GM23338 (cell line): ENCODE measurements around the gene RHOH. TPM values are rescaled to one million over a fixed set of nuclear protein-coding genes. Genes with fewer than 3 reads are reported as not detected.

ENCODE experiments used
- ATAC-seq: fragments of 200-7000 bp; cut with Tn5 transposase; 3 replicates; pipeline ENCODE4 v1.9.1; 2020
- DNase-seq: peaks from one replicate; pipeline ENCODE4 v3.0.0-alpha.2; 2015; ENCODE audit warnings: low spot score
- H2AFZ ChIP-seq: fragments of 200-600 bp; sonication (generic); 2 replicates; pipeline ENCODE4 v1.8.0; 2016; ENCODE audit warnings: antibody characterized with exemption, mild to moderate bottlenecking, moderate library complexity
- H3F3A ChIP-seq: fragments of 200-600 bp; sonication (generic); replicated peaks from 2 replicates; pipeline ENCODE4 v1.8.0; 2017; ENCODE audit warnings: antibody characterized with exemption, mixed run types, low read depth
- H3K27ac ChIP-seq: fragments of 200-600 bp; sonication (generic); 2 replicates; pipeline ENCODE4 v1.6.1; 2016; ENCODE audit warnings: low read depth
- H3K27me3 ChIP-seq: fragments of 200-600 bp; sonication (generic); 2 replicates; pipeline ENCODE4 v1.8.0; 2016; ENCODE audit warnings: mild to moderate bottlenecking, mixed run types, moderate library complexity; ENCODE audit not compliant: insufficient read depth
- H3K36me3 ChIP-seq: fragments of 200-600 bp; sonication (generic); 2 replicates; pipeline ENCODE4 v1.8.0; 2016; ENCODE audit warnings: mild to moderate bottlenecking; ENCODE audit not compliant: insufficient read depth
- H3K4me1 ChIP-seq: fragments of 200-600 bp; sonication (generic); 2 replicates; pipeline ENCODE4 v1.8.0; 2016; ENCODE audit warnings: mild to moderate bottlenecking, moderate library complexity; ENCODE audit not compliant: insufficient read depth
- H3K4me2 ChIP-seq: fragments of 200-600 bp; sonication (generic); 2 replicates; pipeline ENCODE4 v1.7.1; 2017; ENCODE audit warnings: mixed run types
- H3K4me3 ChIP-seq: fragments of 200-600 bp; sonication (generic); 2 replicates; pipeline ENCODE4 v1.6.1; 2016; ENCODE audit warnings: mixed run types
- H3K79me2 ChIP-seq: fragments of 200-600 bp; sonication (generic); replicated peaks from 2 replicates; pipeline ENCODE4 v1.8.0; 2017; ENCODE audit warnings: mild to moderate bottlenecking; ENCODE audit not compliant: insufficient read depth
- H3K9me2 ChIP-seq: fragments of 200-600 bp; sonication (generic); 2 replicates; pipeline ENCODE4 v1.8.0; 2017; ENCODE audit not compliant: insufficient read depth
- H4K20me1 ChIP-seq: fragments of 200-600 bp; sonication (generic); replicated peaks from 2 replicates; pipeline ENCODE4 v1.8.0; 2017; ENCODE audit warnings: mild to moderate bottlenecking; ENCODE audit not compliant: insufficient read depth
- H3K27ac Mint-ChIP-seq: 2 replicates; pipeline ENCODE4 v1.8.0; 2020; ENCODE audit warnings: inconsistent platforms, mild to moderate bottlenecking, moderate library complexity, mixed read lengths
- H3K27me3 Mint-ChIP-seq: 3 replicates; pipeline ENCODE4 v1.8.0; 2022; ENCODE audit warnings: low read depth, mild to moderate bottlenecking, moderate library complexity, mixed read lengths, inconsistent platforms; ENCODE audit not compliant: insufficient read depth, poor library complexity
- H3K36me3 Mint-ChIP-seq: 3 replicates; pipeline ENCODE4 v1.8.0; 2021; ENCODE audit warnings: low read depth, mild to moderate bottlenecking, inconsistent platforms, moderate library complexity, mixed read lengths
- H3K4me1 Mint-ChIP-seq: 3 replicates; pipeline ENCODE4 v1.8.0; 2020; ENCODE audit warnings: mild to moderate bottlenecking, inconsistent platforms, mixed read lengths
- H3K4me3 Mint-ChIP-seq: 3 replicates; pipeline ENCODE4 v1.8.0; 2021; ENCODE audit warnings: moderate library complexity, mild to moderate bottlenecking, inconsistent platforms, mixed read lengths
- H3K9me3 Mint-ChIP-seq: 3 replicates; pipeline ENCODE4 v1.8.0; 2020; ENCODE audit warnings: moderate library complexity, mild to moderate bottlenecking, inconsistent platforms, mixed read lengths
- REST ChIP-seq: IDR thresholded peaks from one replicate; pipeline ENCODE4 v1.6.1; 2018; ENCODE audit warnings: antibody characterized with exemption; ENCODE audit not compliant: unreplicated experiment
- STAT1 ChIP-seq: IDR thresholded peaks from one replicate; pipeline ENCODE4 v1.6.1; 2016; ENCODE audit warnings: antibody characterized with exemption; ENCODE audit not compliant: unreplicated experiment
- ZNF331 ChIP-seq: fragments of 250-450 bp; sonication (Bioruptor Pico); IDR thresholded peaks from 2 replicates; pipeline ENCODE4 v1.5.0; 2020; ENCODE audit warnings: low read depth, mild to moderate bottlenecking, moderate library complexity
- polyA plus RNA-seq: library from polyadenylated mRNA; unstranded; fragments of >200 nt; fragmentation: Nextera tagmentation; extraction: Ambion mirVana; gene quantifications from 2 replicates; pipeline ENCODE4 v1.2.1, GENCODE V29; 2016
- total RNA-seq: library from RNA; depleted of rRNA; stranded (reverse); fragments of >200 nt; shearing (Covaris generic); gene quantifications from 2 replicates; pipeline ENCODE4 v1.2.3, GENCODE V29; 2014
- TF ChIP-seq, protein P1 (sequence below): fragments of 250-450 bp; sonication (Bioruptor Pico); IDR thresholded peaks from 2 replicates; pipeline ENCODE4 v1.5.0; 2020; ENCODE audit warnings: mild to moderate bottlenecking, moderate library complexity

Gene RHOH
- total and polyA plus RNA-seq, 2 experiments from 2014 or later: 2.2 to 3.7 TPM

GRCh38 chr4:40269133-40269532, 72.3 kb downstream of the RHOH start (continued):
- TF ChIP-seq, protein P1, sequence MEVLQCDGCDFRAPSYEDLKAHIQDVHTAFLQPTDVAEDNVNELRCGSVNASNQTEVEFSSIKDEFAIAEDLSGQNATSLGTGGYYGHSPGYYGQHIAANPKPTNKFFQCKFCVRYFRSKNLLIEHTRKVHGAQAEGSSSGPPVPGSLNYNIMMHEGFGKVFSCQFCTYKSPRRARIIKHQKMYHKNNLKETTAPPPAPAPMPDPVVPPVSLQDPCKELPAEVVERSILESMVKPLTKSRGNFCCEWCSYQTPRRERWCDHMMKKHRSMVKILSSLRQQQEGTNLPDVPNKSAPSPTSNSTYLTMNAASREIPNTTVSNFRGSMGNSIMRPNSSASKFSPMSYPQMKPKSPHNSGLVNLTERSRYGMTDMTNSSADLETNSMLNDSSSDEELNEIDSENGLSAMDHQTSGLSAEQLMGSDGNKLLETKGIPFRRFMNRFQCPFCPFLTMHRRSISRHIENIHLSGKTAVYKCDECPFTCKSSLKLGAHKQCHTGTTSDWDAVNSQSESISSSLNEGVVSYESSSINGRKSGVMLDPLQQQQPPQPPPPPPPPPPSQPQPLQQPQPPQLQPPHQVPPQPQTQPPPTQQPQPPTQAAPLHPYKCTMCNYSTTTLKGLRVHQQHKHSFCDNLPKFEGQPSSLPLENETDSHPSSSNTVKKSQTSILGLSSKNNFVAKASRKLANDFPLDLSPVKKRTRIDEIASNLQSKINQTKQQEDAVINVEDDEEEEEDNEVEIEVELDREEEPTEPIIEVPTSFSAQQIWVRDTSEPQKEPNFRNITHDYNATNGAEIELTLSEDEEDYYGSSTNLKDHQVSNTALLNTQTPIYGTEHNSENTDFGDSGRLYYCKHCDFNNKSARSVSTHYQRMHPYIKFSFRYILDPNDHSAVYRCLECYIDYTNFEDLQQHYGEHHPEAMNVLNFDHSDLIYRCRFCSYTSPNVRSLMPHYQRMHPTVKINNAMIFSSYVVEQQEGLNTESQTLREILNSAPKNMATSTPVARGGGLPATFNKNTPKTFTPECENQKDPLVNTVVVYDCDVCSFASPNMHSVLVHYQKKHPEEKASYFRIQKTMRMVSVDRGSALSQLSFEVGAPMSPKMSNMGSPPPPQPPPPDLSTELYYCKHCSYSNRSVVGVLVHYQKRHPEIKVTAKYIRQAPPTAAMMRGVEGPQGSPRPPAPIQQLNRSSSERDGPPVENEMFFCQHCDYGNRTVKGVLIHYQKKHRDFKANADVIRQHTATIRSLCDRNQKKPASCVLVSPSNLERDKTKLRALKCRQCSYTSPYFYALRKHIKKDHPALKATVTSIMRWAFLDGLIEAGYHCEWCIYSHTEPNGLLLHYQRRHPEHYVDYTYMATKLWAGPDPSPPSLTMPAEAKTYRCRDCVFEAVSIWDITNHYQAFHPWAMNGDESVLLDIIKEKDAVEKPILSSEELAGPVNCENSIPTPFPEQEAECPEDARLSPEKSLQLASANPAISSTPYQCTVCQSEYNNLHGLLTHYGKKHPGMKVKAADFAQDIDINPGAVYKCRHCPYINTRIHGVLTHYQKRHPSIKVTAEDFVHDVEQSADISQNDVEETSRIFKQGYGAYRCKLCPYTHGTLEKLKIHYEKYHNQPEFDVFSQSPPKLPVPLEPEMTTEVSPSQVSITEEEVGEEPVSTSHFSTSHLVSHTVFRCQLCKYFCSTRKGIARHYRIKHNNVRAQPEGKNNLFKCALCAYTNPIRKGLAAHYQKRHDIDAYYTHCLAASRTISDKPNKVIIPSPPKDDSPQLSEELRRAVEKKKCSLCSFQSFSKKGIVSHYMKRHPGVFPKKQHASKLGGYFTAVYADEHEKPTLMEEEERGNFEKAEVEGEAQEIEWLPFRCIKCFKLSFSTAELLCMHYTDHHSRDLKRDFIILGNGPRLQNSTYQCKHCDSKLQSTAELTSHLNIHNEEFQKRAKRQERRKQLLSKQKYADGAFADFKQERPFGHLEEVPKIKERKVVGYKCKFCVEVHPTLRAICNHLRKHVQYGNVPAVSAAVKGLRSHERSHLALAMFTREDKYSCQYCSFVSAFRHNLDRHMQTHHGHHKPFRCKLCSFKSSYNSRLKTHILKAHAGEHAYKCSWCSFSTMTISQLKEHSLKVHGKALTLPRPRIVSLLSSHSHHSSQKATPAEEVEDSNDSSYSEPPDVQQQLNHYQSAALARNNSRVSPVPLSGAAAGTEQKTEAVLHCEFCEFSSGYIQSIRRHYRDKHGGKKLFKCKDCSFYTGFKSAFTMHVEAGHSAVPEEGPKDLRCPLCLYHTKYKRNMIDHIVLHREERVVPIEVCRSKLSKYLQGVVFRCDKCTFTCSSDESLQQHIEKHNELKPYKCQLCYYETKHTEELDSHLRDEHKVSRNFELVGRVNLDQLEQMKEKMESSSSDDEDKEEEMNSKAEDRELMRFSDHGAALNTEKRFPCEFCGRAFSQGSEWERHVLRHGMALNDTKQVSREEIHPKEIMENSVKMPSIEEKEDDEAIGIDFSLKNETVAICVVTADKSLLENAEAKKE (CRISPR knock-in tag): no peak
- TF ChIP-seq ZNF331 (no peak), STAT1 (no peak)

DNA sequence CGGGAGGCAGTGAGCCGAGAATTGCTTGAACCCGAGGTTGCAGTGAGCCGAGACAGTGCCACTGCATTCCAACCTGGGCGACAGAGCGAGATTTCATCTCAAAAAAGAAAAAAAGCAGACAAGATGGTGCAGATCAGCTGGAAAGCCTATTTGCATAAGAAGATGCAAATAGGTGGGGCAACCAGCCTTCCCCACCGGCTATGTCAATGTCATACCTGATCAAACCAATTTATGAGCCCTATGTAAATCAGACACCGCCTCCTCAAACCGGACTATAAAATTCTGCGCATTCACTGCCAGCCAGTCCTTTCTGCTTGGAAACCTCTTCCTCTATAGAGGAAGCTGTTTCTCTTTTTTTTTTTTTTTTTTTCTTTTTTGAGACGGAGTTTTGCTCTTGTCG, 73.8 kb downstream of the RHOH start:
- no peaks in the 10 kb centered on the region for H3K27me3 ChIP-seq
- H3K4me1 ChIP-seq: no peaks in the 10 kb centered on the region
- no peak overlapping the region for H3K4me3 ChIP-seq
- H2AFZ ChIP-seq: no peak overlapping the region
- ATAC-seq (no peak), DNase-seq (no peak)
- Mint-ChIP-seq H3K4me3 (no peak overlapping the region), H3K27me3 (peaks cover 2% of the 10 kb centered on the region), H3K9me3 (no peaks in the 10 kb centered on the region), H3K36me3 (no peaks in the 10 kb centered on the region), H3K27ac (no peak overlapping the region), H3K4me1 (peaks cover 4% of the 10 kb centered on the region)
- H4K20me1 ChIP-seq: no peaks in the 10 kb centered on the region
- H3K27ac ChIP-seq: no peak overlapping the region
- H3K4me2 ChIP-seq: no peak overlapping the region
- H3K9me2 ChIP-seq: peaks cover 4% of the 10 kb centered on the region; the same call in 1 of the 2 replicates
- no peaks in the 10 kb centered on the region; the same call in 1 of the 2 replicates for H3K36me3 ChIP-seq
- TF ChIP-seq ZNF331 (no peak), REST (no peak)
- no peaks in the 10 kb centered on the region for H3F3A ChIP-seq
- no peaks in the 10 kb centered on the region for H3K79me2 ChIP-seq
